ENCODE results near the gene LIX1. TPM values are rescaled to one million over a fixed set of nuclear protein-coding genes. Genes with fewer than 3 reads are reported as not detected.

The LIX1 gene
- total and polyA plus RNA-seq, 2 of the 13 experiments (the other 11 are each of a cell fraction or from before 2014, with no cell fraction given): not detected

DNA sequence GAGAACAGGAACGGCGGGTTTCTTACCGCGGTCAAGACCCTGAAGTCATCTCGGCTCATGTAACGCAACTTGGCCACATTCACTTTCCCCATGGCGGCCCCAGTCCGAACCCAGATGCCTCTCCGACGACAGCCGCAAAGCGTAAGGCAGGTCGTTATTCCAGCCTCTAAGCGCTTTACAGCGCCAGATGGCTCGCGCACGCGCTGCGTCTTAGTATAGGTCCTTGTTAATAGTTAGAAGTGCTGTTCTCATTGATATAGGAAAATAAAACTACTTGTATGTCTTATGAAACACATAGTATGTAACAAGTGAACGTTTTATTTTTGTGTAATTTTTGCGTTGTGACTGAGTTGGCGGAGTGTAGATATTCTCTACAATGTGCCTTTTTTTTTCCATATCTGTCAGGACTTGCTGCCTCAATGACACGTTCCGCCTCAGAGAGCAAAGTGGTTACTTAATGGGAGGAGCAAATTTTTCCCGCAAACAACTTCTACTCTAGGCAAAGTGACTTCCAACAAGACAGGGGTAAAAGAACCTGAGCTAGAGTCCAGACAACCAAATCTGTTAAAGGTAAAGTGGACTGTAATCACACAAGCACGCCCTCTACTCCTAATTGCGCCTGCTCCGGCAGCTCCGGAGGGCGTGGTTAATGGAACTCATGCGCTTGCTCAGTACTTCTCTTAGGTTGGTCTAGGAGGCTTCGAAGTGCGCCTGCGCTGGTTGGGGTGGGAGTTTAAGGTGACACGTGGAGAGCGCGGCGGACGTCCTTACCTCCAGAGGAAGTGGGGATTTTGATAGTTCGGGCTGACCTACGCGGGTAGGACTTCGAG, 40.9 kb upstream of the LIX1 start, which contains the start of gene RIOK2 (continued):
- TF ChIP-seq, protein P1, sequence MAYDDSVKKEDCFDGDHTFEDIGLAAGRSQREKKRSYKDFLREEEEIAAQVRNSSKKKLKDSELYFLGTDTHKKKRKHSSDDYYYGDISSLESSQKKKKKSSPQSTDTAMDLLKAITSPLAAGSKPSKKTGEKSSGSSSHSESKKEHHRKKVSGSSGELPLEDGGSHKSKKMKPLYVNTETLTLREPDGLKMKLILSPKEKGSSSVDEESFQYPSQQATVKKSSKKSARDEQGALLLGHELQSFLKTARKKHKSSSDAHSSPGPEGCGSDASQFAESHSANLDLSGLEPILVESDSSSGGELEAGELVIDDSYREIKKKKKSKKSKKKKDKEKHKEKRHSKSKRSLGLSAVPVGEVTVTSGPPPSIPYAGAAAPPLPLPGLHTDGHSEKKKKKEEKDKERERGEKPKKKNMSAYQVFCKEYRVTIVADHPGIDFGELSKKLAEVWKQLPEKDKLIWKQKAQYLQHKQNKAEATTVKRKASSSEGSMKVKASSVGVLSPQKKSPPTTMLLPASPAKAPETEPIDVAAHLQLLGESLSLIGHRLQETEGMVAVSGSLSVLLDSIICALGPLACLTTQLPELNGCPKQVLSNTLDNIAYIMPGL (CRISPR knock-in tag; IDR thresholded peaks at IDR 0.05; ENCODE audit: borderline replicate concordance in 1 of 2, low read depth in 1 of 2): peak in 1 of 2 experiments; percentile 73; a peak in 2 of 4 replicates
- TF ChIP-seq, protein P2, sequence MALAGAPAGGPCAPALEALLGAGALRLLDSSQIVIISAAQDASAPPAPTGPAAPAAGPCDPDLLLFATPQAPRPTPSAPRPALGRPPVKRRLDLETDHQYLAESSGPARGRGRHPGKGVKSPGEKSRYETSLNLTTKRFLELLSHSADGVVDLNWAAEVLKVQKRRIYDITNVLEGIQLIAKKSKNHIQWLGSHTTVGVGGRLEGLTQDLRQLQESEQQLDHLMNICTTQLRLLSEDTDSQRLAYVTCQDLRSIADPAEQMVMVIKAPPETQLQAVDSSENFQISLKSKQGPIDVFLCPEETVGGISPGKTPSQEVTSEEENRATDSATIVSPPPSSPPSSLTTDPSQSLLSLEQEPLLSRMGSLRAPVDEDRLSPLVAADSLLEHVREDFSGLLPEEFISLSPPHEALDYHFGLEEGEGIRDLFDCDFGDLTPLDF (CRISPR knock-in tag; IDR thresholded peaks at IDR 0.05): peak; percentile 69
- TF ChIP-seq ATF4 (CRISPR knock-in tag; IDR thresholded peaks at IDR 0.05) (0 out of 4 replicates have a peak, but pooled peaks of 1 of the 2 experiments have one; percentile 44), ZNF670 (CRISPR knock-in tag; IDR thresholded peaks at IDR 0.05; ENCODE audit: borderline replicate concordance) (peak; percentile 69; the same call in 1 of the 2 replicates), HDAC6 (IDR thresholded peaks at IDR 0.05; ENCODE audit: low read depth, low read length) (no peak), FOXO1 (CRISPR knock-in tag; IDR thresholded peaks at IDR 0.05) (no peak), PCBP2 (optimal IDR thresholded peaks at IDR 0.05; ENCODE audit: low read depth, low read length, poor library complexity, severe bottlenecking) (no peak), ZNF614 (CRISPR knock-in tag; IDR thresholded peaks at IDR 0.05; ENCODE audit: borderline replicate concordance) (no peak), ZNF841 (CRISPR knock-in tag; IDR thresholded peaks at IDR 0.05; ENCODE audit: borderline replicate concordance) (no peak), U2AF1 (optimal IDR thresholded peaks at IDR 0.05; ENCODE audit: low read depth, low read length) (no peak), ZNF570 (CRISPR knock-in tag; IDR thresholded peaks at IDR 0.05; ENCODE audit: borderline replicate concordance) (no peak), ZNF225 (CRISPR knock-in tag; IDR thresholded peaks at IDR 0.05) (no peak), RFXANK (CRISPR knock-in tag; IDR thresholded peaks at IDR 0.05) (no peak; the same call in 1 of the 2 replicates), ARID2 (CRISPR knock-in tag; IDR thresholded peaks at IDR 0.05; ENCODE audit: borderline replicate concordance) (peak; percentile 76; the same call in 1 of the 2 replicates), ZNF563 (CRISPR knock-in tag; IDR thresholded peaks at IDR 0.05) (peak; percentile 71; the same call in 1 of the 2 replicates), LRRFIP1 (CRISPR knock-in tag; conservative IDR thresholded peaks at IDR 0.05) (no peak; the same call in 1 of the 2 replicates), HDAC1 (CRISPR knock-in tag; IDR thresholded peaks at IDR 0.05) (no peak; the same call in 1 of the 2 replicates), IKZF1 (IDR thresholded peaks at IDR 0.05) (no peak)
